Measurements from ENCODE around the gene SGCA. TPM values are rescaled to one million over a fixed set of nuclear protein-coding genes. Genes with fewer than 3 reads are reported as not detected.

Gene SGCA
- total RNA-seq, 2 experiments from 2014 or later: 0.57 to 1.1 TPM

GRCh38 chr17:50130559-50131305 lies 35.1 kb upstream of the SGCA start:
- no TSS peak for BruUV-seq (replicated peaks)
- H3K4me3 ChIP-seq (ENCODE audit: low read depth, low read length, poor library complexity, severe bottlenecking): no peak overlapping the region

GRCh38 chr17:50132104-50132794 lies 33.6 kb upstream of the SGCA start:
- H3K27ac ChIP-seq (ENCODE audit: low read depth, low read length, poor library complexity, severe bottlenecking): no peak overlapping the region
- ChIA-PET CTCF (ENCODE audit: unreplicated experiment) (no interaction called here), POLR2A (no interaction called here)
- no peak overlapping the region for H2AFZ ChIP-seq (ENCODE audit: low read length)
- TF ChIP-seq CTCF (conservative IDR thresholded peaks at IDR 0.05; ENCODE audit: low read length) (no peak), EZH2phosphoT487 (IDR thresholded peaks at IDR 0.05; ENCODE audit: borderline replicate concordance, low read depth, low read length) (no peak)
- no peaks in the 10 kb centered on the region for H3K79me2 ChIP-seq (ENCODE audit: insufficient read depth, low read depth, low read length)
- intact Hi-C loops (cut with micrococcal nuclease; ENCODE audit: unreplicated experiment): no loop called here
- no TSS peak for BruUV-seq (replicated peaks)
- H3K9me2 ChIP-seq (ENCODE audit: insufficient read depth, low read length): no peaks in the 10 kb centered on the region
- peaks cover 11% of the 10 kb centered on the region for H3K4me1 ChIP-seq (ENCODE audit: insufficient read depth, low read length, poor library complexity, severe bottlenecking)
- no peak overlapping the region for H3K4me3 ChIP-seq (ENCODE audit: low read depth, low read length, poor library complexity, severe bottlenecking)
- peaks cover 51% of the 10 kb centered on the region for H3K36me3 ChIP-seq (ENCODE audit: insufficient read depth, low read length)
- no peaks in the 10 kb centered on the region for H3K9me3 ChIP-seq (ENCODE audit: low read length)
- no peak for DNase-seq (ENCODE audit: low spot score)
- H4K20me1 ChIP-seq (ENCODE audit: insufficient read depth, low read length): no peaks in the 10 kb centered on the region
- H3K4me2 ChIP-seq (ENCODE audit: low read length): no peak overlapping the region

More at GRCh38 chr17:50130559-50131305, 35.1 kb upstream of the SGCA start:
- DNase-seq (ENCODE audit: low spot score): no peak
- TF ChIP-seq EZH2phosphoT487 (IDR thresholded peaks at IDR 0.05; ENCODE audit: borderline replicate concordance, low read depth, low read length): no peak
- no peak for TF ChIP-seq CTCF (conservative IDR thresholded peaks at IDR 0.05; ENCODE audit: low read length)
- ChIA-PET CTCF (ENCODE audit: unreplicated experiment) (interaction anchor here (0.7 kb wide), 1 partner anchor 13 kb away, joined by 11 read pairs; no protein-coding TSS in a partner anchor), POLR2A (interaction anchor here (0.6 kb wide), 2 partner anchors 16 to 1926 kb away, joined by 3 to 5 read pairs; no protein-coding TSS in a partner anchor)
- Histone ChIP-seq H3K9me3 (ENCODE audit: low read length) (no peaks in the 10 kb centered on the region), H3K79me2 (ENCODE audit: insufficient read depth, low read depth, low read length) (no peaks in the 10 kb centered on the region), H3K27ac (ENCODE audit: low read depth, low read length, poor library complexity, severe bottlenecking) (no peak overlapping the region), H3K4me1 (ENCODE audit: insufficient read depth, low read length, poor library complexity, severe bottlenecking) (peaks cover 11% of the 10 kb centered on the region), H3K4me2 (ENCODE audit: low read length) (no peak overlapping the region), H4K20me1 (ENCODE audit: insufficient read depth, low read length) (no peaks in the 10 kb centered on the region), H3K36me3 (ENCODE audit: insufficient read depth, low read length) (peaks cover 35% of the 10 kb centered on the region), H3K9me2 (ENCODE audit: insufficient read depth, low read length) (no peaks in the 10 kb centered on the region), H2AFZ (ENCODE audit: low read length) (no peak overlapping the region)
- intact Hi-C loops (cut with micrococcal nuclease; ENCODE audit: unreplicated experiment): no loop called here
